Fibroblast of skin of abdomen (primary cell): Measurements from ENCODE around the gene MAT2B.
A peak's percentile ranks its signal among the peaks of the same experiment; 100 is the strongest.
"Not testable (repeated sequence)": the region's sequence is repeated elsewhere in the genome, so short reads cannot be mapped to it uniquely, and the experiment has no call there.

Experiments
- DNase-seq: peaks from one replicate; pipeline ENCODE4 v3.0.0-alpha.2; 2013

The MAT2B gene

DNA sequence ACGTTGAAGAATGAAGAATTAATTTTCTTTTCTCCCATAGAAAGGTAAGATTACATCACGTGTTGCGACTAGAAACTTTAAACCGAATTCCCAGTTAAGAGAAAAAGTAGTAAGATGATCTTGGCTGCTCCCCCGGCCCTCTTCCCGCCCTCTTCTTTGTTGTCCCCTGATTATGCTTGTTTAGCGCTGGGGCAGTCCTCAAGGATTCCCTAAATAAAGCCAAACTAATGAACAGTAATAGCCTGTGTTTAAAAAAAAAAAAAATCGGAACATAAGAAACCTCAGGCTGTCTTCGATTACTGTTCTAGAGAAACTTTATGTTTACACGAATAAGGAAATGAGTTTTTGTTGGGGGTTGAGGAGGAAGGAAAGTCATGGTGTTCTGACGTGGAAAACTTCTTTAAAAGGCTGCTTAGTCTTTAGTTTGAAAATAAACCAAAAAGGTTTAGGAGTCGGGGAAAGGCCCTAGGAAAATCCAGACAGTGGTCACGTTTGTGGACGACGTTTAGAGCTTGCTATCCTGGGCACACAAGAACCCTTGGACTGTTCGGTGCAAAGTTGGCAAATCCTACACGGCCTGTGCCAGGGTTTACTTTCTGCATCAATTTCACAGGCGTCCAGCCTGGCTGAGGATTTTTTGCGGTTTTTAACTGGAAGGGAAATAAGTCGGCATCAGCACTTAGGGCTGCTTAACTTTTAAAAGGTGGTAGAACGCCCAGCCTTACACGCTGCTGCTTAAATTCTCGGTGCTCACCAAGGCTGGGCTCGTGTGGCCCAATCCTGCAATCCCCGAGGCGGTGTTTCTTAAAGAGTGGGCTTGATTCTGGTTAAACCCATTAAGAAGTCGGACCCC is 1.1 kb upstream of the MAT2B start:
- peak; percentile 58 for DNase-seq

DNA sequence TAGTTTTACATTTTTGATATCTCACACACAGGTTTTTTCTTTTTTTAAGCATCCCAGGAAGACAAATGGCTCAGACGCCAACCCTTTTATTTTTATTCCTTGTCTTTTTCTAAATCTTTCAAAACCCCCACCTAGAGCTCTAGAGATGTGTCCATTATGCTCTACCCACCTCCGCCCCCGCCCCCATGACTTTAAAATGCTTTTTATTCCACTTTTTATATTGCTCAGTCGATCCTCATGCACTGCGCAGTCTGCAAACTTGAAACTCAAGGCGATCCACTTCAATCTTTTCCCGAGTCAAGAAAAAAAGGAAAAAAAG is 411 bp upstream of the MAT2B start:
- no peak for DNase-seq

DNA sequence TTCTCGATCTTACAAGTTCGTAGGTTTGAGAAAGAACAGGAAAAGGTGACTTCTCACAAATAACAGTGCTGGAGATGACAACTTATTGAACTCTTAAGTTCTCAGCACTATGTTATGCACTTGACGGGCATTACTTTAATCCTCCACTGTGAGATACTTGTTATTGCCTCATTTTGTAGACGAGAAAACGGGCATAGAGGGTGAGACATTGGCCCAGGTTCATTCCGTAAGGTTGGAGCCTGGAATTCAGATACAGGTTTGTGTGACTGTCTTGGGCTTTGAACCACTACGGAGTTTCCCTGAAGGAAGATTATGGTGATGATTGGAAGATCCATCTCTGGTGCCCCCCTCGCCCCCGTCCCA is 657 bp downstream of the MAT2B start:
- DNase-seq: no peak

DNA sequence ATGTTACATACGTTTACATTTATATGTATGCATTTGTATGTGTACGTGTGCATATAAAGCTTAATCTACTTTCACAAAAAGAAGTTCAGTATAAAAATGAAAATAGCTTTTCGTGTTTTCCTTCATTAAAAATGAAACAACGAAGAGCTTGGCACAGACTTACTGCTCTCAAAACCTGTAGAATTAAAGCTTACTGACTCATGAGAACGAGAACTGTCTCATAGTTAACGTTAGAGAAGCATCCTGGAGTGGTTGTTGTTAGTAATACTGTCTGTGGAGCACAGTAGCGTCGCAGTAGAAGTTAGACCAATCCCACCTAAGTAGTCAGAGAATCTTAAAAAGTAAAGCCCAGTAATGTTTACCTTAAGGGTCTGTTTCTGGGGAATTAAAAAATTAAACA is 1.3 kb downstream of the MAT2B start:
- DNase-seq: peak; percentile 28

DNA sequence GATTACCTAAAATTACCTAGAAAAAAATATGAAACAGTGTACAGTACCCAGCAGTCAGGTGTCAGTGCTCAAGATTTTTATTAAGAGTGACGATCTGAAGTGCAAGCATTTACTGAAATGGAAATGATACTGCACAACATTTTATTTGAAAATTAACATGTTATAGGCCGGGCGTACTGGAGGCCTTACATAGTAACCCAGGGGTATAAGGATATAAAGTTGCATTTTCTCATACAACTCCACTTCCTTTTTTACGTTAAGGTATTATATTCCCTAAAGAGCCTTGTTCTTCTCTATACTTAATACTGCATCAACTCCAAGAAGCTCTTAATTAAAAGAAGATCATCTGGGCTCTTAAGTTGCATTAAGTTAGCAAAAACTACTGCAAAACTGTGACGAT is 3.3 kb downstream of the MAT2B start:
- no peak for DNase-seq

DNA sequence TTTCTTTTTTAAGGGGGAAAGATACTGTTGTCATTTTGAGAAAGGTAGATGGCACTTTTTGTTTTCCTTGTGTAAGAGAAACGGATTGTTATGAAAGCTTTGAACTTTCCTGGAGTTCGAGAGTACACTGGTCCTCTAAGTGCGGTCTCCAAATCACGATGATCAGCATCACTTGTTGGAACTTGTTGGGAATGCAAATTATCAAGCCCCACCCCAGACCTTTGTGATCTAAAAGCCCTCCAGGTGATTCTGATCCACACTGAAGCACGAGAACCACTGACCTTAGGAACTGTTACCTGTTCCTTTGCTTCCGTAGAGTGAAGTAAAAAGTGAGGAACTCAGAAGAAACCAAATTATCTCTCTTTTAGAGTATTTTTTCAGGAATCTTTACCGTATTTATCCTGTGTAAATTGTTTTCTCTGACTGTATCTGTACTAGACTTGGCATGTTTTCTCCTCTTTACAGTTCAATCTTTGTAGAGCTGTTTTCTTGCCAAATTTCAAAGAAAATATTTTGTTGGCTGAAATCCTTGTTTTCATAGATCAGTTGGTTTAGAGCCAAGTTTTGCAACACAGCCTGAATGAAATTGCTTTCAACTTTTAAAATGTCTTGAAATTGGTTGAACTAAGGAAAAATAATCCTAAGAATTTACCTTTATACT is 4.0 kb downstream of the MAT2B start:
- peak; percentile 58 for DNase-seq

DNA sequence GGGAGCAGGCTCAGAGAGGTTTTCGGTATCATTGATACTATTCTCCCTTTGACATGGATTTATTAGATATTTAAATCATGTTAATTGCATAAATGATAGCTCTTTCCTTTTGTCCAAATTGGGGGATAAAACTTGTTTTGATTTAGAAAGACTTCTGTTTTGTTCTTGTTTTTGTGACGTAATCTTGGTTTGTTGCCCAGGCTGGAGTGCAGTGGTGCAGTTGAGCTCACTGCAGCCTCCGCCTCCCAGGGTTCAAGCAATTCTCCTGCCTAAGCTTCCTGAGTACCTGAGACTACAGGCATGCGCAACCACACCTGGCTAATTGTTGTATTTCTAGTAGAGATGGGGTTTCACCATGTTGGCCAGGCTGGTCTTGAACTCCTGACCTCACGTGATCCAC is 7.1 kb downstream of the MAT2B start:
- no peak for DNase-seq

DNA sequence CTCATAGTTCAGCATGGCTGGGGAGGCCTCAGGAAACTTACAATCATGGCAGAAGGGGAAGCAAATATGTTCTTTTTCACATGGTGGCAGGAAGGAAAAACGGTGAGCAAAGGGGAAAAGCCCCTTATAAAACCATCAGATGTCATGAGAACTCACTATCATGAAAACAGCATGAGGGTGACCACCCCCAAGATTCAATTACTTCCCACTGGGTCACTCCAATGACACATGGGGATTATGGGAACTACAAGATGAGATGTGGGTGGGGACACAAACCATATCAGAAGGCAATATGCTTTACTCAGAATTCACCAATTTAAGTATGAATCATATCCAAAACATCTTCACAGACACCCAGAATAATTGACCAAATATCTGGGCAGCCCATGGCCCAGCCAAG is 19.7 kb downstream of the MAT2B start:
- no peak for DNase-seq

DNA sequence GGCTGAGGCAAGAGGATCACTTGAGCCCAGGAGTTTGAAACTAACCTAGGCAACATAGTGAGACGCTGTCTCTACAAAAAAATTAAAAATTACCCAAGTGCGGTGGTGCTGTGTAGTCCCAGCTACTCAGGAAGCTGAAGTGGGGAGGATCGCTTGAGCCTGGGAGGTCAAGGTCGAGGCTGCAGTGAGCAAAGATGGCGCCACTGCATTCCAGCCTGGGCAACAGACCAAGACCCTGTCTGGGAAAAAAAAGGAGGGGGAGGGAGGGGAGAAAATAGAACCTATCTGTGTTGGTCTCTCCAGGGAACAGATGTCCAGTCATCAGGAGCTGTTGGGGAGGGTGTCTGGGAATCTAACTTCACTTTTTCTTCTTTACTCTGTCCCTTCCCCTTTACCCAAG is 24.3 kb downstream of the MAT2B start:
- DNase-seq: no peak

DNA sequence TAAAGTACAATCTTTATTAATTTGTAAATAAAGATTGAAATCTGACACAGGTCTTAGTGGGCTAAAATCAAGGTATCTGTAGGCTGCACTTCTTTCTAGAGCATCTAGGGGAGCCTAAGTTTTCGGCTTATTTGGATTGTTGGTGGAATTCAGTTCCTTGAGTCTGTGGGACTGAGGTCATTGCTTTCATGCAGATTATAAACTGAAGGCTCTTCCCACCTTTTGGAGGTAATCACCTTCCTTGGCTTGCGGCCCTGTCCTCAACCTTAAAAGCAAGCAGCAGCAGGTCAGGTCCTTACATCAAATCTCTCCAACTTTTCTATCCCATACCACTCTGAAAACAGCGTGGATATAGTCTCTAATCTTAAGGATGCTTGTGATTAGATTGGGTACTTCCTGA is 25.9 kb downstream of the MAT2B start:
- DNase-seq: no peak

DNA sequence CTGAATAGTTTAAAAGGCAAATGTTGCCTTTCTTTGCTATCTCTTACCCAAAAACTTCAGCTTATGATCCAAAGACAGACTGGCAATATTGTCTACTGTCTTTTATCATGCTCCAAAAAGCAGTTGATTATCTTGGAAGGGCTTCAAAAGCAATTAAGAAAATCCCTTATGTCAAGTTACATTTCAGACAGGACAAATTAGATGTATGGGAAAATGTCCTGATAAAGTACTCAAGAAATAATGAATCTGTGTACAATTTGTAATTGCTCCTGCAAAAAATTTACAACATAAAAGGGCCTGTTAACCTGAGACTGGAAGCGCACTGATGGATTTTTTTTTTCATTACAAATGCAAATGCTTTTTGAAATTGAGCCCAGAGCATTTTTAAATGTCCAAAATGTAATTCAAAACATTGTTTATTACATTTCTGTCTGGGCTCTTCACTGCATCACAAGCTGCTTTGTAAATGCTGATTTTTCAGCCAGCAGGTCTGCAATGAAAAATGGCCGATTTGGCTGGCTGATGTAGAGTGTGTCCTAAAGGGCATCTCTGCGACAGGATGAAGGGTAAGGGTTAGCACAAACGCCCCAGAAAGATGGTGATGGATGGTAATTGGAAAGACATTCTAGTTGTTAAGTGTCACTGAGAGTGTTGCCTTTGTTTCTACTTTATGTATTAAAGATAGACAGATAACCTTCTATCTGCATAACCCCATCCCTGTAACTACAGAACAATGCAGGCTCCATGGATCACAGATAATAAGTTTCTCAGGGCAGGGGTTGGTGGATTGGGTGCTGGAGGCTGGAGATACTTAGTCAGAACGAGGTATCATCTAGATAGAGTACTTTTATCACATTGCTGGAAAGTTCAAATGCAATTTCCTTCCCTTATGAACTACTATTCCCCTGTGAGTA is 27.0 kb downstream of the MAT2B start:
- DNase-seq: no peak

DNA sequence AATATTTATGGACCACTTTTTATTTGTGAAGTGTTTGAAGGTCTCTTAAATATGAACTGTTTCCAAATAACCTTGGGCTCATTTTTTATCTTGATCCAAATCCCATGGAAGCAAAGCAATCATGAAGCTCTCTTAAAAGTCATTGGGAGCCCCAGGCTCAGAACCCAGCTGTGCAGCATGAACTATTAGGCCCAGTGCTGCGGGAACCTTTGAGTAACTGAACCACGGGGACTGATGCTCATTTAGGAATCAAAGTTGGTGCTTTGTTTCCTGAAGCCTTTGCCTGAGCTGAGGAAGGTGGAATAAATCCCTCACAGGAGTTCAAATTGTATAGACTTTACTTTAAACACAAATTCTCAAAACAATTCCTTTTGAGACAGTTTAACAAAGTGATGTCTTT is 27.8 kb downstream of the MAT2B start:
- DNase-seq: no peak

DNA sequence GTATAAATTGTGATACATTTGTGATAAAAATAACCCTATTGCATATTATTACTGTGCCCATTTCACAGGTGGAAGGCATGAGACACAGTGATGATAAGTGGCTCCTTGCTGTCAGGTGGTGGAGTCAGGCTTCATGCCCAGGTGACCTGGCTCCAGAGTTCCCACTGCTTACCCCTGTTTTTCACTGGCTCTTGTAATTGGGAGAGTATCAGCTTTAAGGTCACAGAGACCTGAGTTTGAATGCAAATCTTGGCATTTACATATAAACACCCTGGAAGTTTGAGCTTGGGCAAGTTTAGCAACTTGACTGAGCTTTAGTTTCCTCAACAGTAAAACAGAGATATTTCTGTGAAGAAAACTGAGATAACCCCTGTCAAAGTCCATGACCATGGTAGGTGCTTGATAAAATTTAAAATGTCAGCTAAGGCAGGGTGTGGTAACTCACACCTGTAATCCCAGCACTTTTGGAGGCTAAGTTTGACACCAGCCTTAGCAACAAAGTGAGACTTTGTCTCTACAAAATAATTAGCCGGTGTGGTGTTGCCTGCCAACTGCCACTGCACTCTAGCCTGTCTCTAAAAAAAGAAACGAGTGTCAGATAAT is 29.2 kb downstream of the MAT2B start:
- no peak for DNase-seq

DNA sequence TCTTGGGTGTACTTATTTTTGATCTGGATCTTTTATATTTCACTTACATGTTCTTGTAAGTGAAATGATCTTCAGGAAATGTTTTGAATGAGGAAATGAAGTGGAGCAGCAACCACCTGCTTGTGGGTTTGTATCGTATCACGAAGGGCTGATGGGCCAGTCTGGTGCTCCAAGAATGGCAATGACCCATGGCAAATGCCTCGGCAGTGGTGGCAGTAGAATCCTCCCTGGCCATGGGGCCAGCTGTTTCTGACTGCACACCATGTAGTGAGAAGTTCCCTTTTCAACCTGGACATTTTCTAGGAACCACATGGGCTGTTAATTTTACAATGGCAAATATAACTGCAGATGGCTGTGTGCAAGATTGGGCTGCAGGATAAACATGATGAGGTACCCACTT is 29.9 kb downstream of the MAT2B start:
- DNase-seq: no peak

DNA sequence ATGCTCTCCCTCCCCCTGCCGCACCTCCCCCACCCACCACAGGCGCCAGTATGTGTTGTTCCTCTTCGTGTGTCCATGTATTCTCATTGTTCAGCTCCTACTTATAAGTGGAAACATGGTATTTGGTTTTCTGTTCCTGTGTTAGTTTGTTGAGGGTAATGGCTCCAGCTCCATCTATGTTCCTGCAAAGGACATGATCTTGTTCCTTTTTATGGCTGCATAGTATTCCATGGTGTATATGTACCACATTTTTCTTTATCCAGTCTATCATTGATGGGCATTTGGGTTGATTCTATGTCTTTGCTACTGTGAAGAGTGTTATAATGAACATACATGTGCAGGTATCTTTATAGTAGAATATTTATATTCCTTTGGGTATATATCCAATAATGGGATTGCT is 31.0 kb downstream of the MAT2B start:
- not testable (repeated sequence) for DNase-seq

DNA sequence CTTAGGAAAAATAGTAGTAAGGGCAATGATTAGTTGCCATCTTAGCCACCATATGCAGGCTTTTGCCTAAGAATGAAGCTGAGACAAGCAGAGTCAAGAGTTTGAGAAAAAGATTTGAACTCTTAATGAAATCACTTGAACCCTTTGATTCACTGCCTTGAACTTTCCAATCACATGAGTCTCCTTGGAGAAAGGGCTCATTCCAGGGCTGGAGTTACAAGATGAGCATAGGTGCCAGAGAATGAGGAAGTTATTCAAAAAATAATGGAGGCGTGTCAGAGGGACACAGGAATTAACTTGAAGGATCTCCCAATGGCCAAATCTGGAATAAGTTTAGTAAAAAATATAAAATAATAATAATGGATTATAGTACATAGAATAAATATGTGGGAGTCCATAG is 35.3 kb downstream of the MAT2B start:
- DNase-seq: no peak

DNA sequence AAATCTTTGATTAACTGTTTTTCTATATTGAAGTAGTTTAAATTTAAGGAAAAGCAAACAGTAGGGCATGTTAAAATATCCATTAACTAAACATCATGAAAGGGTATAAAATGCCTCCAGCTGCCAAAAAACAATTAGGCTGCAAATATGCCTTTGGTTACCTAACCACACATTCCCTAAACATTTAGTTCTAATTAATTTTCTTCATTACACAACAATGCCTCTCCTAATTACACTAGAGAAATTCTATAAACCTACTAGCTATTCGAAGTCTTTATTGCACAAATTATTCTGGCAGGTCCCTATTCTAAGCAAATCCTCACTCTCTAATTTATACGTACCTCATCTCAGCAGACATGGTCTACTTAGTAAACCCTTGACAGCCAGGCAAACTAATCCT is 37.4 kb downstream of the MAT2B start:
- no peak for DNase-seq

DNA sequence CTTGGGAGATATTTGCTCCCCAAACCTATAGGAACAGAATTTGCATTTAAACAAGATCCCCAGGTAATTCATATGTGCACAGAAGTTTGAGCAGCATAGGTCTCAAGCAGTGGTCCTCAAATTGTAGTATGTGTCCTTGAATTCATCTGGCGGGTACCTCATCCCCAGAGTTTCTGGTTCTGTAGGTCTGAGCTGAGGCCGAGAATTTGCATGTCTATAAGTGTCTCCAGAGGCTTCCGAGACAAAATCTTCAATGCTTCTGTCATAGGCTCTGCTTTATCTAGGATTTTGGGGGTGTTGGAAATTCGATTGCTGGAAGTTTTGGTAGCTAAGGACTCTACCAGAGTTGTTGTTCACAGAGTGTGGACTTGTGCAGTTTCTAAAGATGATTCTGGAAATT is 38.6 kb downstream of the MAT2B start:
- no peak for DNase-seq

DNA sequence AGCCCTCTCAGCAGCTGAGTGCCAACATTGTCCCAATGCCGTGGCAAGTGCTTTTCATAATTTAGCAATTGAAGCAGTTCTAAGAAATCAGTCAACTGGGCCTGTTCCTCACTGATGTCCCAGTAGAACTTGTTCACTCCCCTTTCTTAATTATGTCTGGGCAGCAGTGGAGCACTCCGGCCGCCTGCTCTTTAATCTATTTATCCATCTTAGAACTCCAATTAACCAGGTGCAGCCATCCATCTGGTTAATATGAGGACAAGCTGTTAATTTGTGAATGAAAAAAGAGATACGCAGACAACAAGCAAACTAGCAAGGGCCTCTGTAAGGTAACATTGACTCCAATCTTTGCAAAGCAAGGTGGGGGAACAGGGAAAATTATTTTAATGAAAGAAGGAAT is 39.4 kb downstream of the MAT2B start:
- DNase-seq: no peak

DNA sequence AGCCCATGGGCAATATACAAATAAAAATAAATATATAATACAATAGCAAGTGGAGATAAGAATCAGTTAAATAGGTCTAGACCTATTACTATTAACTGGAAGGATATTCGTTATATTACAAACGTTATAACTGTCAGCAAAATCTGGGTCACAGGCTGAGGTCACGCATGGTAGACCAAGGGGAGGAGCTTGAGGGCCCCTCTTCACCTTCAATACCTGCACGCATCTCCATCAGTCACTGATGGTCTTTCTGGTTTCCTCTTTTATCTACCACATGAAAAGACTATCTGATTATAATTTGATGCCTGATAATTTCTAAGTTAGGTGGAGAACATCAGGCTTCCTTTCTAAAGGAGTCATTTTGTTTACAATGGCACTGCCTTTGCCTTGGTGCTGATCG is 43.2 kb downstream of the MAT2B start:
- DNase-seq: no peak

DNA sequence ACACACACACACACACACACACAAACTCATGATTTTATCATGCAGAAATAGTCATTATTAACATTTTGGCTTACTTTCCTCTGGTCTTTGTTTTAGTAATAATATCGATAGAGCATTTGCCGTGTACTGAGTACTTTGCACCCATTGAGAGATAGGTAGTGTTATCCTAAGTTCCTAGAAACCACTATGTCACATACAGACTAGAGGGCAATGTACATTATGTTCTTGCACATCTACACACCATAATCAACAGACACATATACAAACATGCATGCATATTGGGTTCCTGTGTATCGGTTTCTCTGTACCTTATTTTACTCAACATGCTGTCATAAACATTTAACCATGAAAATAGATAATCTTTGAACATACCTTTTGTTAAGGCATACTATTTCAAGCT is 45.7 kb downstream of the MAT2B start:
- DNase-seq: no peak

DNA sequence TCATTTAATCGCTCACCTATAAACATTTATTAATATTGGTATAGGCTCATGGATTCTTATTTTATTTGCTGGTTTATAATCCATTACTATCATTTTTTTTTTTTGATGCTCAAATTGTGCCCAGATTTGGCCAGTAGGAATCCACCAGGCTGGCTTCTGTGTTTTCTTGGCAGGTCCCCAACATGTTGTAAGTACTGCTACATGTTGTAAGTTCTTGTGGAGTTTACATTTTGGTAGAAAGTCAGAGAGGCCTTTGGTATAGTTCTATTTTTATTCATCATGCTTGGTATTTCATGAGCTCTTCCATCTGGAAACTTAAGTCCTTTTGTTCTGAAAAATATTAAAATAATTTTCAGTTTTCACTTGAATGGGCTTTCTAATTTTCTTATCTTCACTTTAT is 47.1 kb downstream of the MAT2B start:
- DNase-seq: no peak

DNA sequence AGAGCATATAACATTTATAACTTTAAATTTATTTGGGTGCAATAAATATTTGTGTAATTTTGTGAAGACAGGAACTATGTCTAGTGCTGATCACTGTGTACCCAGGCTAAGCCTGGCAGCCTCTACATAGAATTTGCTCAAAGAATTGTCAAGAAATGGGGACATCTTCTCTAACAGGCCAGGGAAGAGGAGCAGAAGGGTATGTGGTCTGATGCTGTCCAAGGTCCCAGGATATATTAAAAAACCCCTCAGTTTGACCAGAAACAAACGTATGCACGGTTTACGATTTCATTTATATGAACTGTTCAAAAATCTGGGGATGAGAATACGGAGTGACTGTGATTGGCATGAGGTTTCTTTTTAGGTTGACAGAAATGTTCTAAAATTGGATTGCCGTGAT is 55.9 kb downstream of the MAT2B start:
- no peak for DNase-seq
